Panc1 (cell line): ENCODE results near the gene COLGALT1.

Source experiments
- CTCF ChIP-seq: fragments of 450-650 bp; IDR thresholded peaks from 2 replicates; pipeline ENCODE4 v1.5.1; 2017; ENCODE audit warnings: mild to moderate bottlenecking
- POLR2AphosphoS5 ChIP-seq: IDR thresholded peaks from 2 replicates; pipeline ENCODE4 v1.6.1; 2012; ENCODE audit warnings: mild to moderate bottlenecking, low read depth, low read length, moderate library complexity
- REST ChIP-seq, 2 experiments: IDR thresholded peaks; 2 replicates each; pipeline ENCODE4 v1.6.1; 2011 to 2012; ENCODE audit warnings: low read depth in 2 of 2, control low read depth in 1 of 2, low read length in 1 of 2, mild to moderate bottlenecking in 1 of 2, moderate library complexity in 1 of 2; ENCODE audit not compliant: insufficient read depth in 1 of 2
- TCF7L2 ChIP-seq: IDR thresholded peaks from 2 replicates; pipeline ENCODE4 v1.6.1; 2011; ENCODE audit warnings: mild to moderate bottlenecking, low read depth, low read length, inconsistent platforms

GRCh38 chr19:17602217-17602616 is 46.8 kb downstream of the COLGALT1 start:
- TF ChIP-seq CTCF = no peak
- no peak for TF ChIP-seq REST (IDR thresholded peaks at IDR 0.05; ENCODE audit: insufficient read depth in 1 of 2, low read depth in 2 of 2, low read length in 1 of 2)
- no peak for TF ChIP-seq POLR2AphosphoS5
- no peak for TF ChIP-seq TCF7L2
